ENCODE measurements around the gene RPL39. TPM values are rescaled to one million over a fixed set of nuclear protein-coding genes. Genes with fewer than 3 reads are reported as not detected.

Gene RPL39
- total and polyA plus RNA-seq, 7 donors = 1,495 to 11,369 (median 6,879) TPM

GRCh38 chrX:119762718-119763117, 28.7 kb downstream of the RPL39 start:
- TF ChIP-seq, protein P1, sequence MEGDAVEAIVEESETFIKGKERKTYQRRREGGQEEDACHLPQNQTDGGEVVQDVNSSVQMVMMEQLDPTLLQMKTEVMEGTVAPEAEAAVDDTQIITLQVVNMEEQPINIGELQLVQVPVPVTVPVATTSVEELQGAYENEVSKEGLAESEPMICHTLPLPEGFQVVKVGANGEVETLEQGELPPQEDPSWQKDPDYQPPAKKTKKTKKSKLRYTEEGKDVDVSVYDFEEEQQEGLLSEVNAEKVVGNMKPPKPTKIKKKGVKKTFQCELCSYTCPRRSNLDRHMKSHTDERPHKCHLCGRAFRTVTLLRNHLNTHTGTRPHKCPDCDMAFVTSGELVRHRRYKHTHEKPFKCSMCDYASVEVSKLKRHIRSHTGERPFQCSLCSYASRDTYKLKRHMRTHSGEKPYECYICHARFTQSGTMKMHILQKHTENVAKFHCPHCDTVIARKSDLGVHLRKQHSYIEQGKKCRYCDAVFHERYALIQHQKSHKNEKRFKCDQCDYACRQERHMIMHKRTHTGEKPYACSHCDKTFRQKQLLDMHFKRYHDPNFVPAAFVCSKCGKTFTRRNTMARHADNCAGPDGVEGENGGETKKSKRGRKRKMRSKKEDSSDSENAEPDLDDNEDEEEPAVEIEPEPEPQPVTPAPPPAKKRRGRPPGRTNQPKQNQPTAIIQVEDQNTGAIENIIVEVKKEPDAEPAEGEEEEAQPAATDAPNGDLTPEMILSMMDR (IDR thresholded peaks at IDR 0.05) = no peak
- TF ChIP-seq POLR2AphosphoS5 (IDR thresholded peaks at IDR 0.05) (no peak), POLR2A (IDR thresholded peaks at IDR 0.05) (no peak), EP300 (IDR thresholded peaks at IDR 0.05) (no peak)
- no peak overlapping the region for H3K4me3 ChIP-seq
- intact Hi-C loops (cut with DNase I) = no loop called here
- no peak for DNase-seq
- no peaks in the 10 kb centered on the region for H3K36me3 ChIP-seq
- H3K27ac ChIP-seq = no peak overlapping the region
- peaks cover 8 to 21% (median 11%) of the 10 kb centered on the region in 3 donors for H3K27me3 ChIP-seq
- WGBS, 2 donors = 52 to 82% methylated on average over 3 of the region's 3 CpGs
- no peaks in the 10 kb centered on the region for H3K9me3 ChIP-seq
- H3K4me1 ChIP-seq = peaks cover 0 to 17% (median 7%) of the 10 kb centered on the region in 4 donors

DNA sequence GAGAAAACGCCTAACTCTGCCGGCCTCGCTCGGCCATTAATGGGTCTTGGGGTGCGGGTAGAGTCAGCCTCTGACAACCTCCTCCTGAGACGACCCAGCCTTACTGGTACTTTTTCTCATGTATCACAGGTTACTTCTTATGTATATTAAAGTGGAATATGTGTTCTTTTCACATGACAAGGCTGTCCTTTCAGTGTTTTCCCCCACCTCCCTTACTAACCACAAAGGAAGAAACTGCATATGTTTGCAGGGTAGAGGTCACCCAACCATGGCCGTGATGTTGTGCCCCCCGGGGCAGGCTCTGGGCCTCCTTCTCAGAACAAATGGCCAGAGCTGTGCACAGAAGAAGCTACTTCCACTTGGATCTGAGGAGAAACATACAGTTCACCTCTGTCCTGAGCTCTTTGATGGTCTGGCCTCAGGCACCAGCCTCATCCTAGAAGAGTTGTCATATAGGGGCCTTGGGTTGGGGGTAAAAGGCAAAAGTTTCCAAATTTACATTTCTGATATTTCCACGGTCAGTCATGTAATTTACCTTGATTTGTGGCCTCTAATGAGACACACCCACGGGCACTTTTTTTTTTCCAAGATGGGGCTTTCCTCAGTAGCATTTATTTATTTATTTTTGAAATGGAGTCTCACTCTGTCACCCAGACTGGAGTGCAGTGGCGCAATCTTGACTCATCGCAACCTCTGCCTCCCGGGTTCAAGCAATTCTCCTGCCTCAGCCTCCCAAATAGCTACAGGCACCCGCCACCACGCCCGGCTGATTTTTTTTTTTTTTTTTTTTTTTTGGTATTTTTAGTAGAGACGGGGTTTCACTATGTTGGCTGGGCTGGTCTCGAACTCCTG, 31.2 kb downstream of the RPL39 start:
- Histone ChIP-seq H3K4me3 (no peak overlapping the region), H3K4me1 (peaks cover 0 to 17% (median 7%) of the 10 kb centered on the region in 4 donors), H3K27me3 (peaks cover 8 to 21% (median 11%) of the 10 kb centered on the region in 3 donors), H3K9me3 (no peaks in the 10 kb centered on the region), H3K36me3 (no peaks in the 10 kb centered on the region), H3K27ac (no peak overlapping the region)
- whole genome bisulfite sequencing, 2 donors = 76 to 87% methylated on average over 18 of the region's 18 CpGs
- TF ChIP-seq POLR2A (IDR thresholded peaks at IDR 0.05) (no peak), POLR2AphosphoS5 (IDR thresholded peaks at IDR 0.05) (no peak), EP300 (IDR thresholded peaks at IDR 0.05) (no peak)
- TF ChIP-seq, protein P1 (IDR thresholded peaks at IDR 0.05) = no peak
- no peak for DNase-seq
- intact Hi-C loops (cut with DNase I) = no loop called here

DNA sequence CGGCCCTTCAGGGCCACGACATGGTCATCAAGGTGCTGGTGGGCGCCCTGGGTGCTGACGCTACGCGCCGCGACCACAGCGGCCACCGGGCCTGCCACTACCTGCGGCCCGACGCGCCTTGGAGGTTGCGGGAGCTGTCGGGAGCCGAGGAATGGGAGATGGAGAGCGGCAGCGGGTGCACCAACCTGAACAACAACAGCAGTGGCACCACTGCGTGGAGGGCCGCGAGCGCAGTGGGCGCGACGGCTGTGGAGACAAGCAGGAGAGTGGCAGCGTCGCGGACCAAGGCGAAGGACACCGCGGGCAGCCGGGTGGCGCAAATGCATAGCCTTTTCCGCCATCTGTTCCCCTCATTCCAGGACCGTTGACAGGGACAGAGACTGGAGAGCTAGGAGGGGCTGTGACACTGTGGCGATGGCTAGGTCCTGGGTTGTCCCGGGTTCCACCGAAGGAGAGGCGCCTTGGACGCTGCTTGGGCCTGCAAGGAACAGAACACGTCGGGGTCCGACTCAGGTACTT, 32.1 kb downstream of the RPL39 start:
- H3K9me3 ChIP-seq = no peaks in the 10 kb centered on the region
- no peak overlapping the region for H3K27ac ChIP-seq
- 47 to 59% methylated on average over 44 of the region's 44 CpGs for WGBS, 2 donors
- H3K4me1 ChIP-seq = peaks cover 0 to 17% (median 7%) of the 10 kb centered on the region in 4 donors
- H3K36me3 ChIP-seq = no peaks in the 10 kb centered on the region
- H3K27me3 ChIP-seq = peaks cover 8 to 21% (median 11%) of the 10 kb centered on the region in 3 donors
- TF ChIP-seq POLR2AphosphoS5 (IDR thresholded peaks at IDR 0.05) (no peak), EP300 (IDR thresholded peaks at IDR 0.05) (no peak), POLR2A (IDR thresholded peaks at IDR 0.05) (no peak)
- TF ChIP-seq, protein P1 (IDR thresholded peaks at IDR 0.05) = no peak
- peak overlapping the region in 3 of 4 donors; percentile 38 to 51 (median 49) for H3K4me3 ChIP-seq
- intact Hi-C loops (cut with DNase I) = no loop called here
- no peak for DNase-seq

- WGBS, 2 donors = 1 to 2% methylated on average over 54 of the region's 54 CpGs
- Histone ChIP-seq H3K4me3 (peak overlapping the region; percentile 14 to 51 (median 44)), H3K36me3 (no peaks in the 10 kb centered on the region), H3K27me3 (peaks cover 8 to 21% (median 11%) of the 10 kb centered on the region in 3 donors), H3K27ac (peak overlapping the region in 2 of 4 donors; percentile 8 to 11), H3K9me3 (no peaks in the 10 kb centered on the region), H3K4me1 (peaks cover 0 to 17% (median 7%) of the 10 kb centered on the region in 4 donors)
- intact Hi-C loops (cut with DNase I) = no loop called here
- DNase-seq = no peak
- TF ChIP-seq POLR2A (IDR thresholded peaks at IDR 0.05) (no peak), EP300 (IDR thresholded peaks at IDR 0.05) (no peak)
Observed at GRCh38 chrX:119758731-119759247, 32.6 kb downstream of the RPL39 start.

Data from sigmoid colon (tissue), 7 donors.